ENCODE results near the gene CMC4. TPM values are rescaled to one million over a fixed set of nuclear protein-coding genes. Genes with fewer than 3 reads are reported as not detected.

The CMC4 gene
- total RNA-seq, 4 donors from 2014 or later: 13.0 to 32.1 (median 26.3) TPM

DNA sequence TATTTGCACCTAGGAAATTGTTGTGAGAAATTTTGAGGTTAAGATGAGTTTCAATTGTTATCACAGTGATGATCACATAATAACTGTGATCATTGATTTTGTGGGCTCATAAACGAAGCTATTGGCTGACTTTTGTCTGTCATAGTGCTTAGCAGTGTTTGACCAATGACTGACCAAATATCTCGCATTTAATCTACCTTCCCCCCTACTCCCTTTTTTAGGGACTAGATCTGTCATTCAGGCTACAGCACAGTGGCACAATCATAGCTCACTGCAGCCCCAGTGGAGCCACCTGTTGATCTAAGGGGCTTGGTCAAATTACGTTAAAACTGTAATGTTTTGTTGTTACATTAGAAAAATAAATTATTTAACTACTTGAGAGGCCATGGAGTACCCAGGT, 42.8 kb downstream of the CMC4 start:
- in situ Hi-C loops (cut with MboI; ENCODE audit: low sequenced_read_pairs in 4 of 4): no loop called here

DNA sequence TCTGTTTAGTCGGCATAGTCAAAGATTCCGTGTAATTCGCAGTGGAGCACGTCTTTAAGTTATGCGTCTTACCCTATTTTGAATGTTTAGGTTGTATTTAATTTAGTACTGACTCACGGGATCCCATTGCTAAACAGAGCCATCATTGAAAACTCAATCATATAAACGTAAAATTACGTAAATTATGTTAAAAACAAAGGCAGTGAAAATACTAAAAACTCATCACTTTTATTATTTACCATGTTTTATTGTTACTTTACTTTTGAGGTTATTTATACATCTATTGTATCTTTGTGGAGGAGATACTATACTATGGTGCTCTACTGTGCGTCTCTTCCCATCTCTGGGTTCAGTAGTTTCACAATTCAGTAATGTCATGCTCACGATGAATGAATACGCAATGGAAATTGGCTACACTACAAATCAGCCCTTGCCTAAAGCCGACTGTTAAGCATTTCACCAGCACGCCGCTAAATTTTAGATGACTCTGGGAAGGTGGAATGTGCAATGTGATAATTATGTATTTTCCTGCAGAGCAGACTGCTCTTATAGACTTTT, 43.3 kb downstream of the CMC4 start:
- no peaks in the 10 kb centered on the region for H3K27me3 ChIP-seq
- peaks cover 3 to 16% of the 10 kb centered on the region in 2 donors for H3K4me1 ChIP-seq
- TF ChIP-seq POLR2A (IDR thresholded peaks at IDR 0.05): peak; percentile 76 to 79
- TF ChIP-seq, protein P1, sequence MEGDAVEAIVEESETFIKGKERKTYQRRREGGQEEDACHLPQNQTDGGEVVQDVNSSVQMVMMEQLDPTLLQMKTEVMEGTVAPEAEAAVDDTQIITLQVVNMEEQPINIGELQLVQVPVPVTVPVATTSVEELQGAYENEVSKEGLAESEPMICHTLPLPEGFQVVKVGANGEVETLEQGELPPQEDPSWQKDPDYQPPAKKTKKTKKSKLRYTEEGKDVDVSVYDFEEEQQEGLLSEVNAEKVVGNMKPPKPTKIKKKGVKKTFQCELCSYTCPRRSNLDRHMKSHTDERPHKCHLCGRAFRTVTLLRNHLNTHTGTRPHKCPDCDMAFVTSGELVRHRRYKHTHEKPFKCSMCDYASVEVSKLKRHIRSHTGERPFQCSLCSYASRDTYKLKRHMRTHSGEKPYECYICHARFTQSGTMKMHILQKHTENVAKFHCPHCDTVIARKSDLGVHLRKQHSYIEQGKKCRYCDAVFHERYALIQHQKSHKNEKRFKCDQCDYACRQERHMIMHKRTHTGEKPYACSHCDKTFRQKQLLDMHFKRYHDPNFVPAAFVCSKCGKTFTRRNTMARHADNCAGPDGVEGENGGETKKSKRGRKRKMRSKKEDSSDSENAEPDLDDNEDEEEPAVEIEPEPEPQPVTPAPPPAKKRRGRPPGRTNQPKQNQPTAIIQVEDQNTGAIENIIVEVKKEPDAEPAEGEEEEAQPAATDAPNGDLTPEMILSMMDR (IDR thresholded peaks at IDR 0.05 in 4 of 5, conservative IDR thresholded peaks at IDR 0.05 in 1 of 5): no peak
- intact Hi-C loops (cut with DNase I; ENCODE audit: low total_unique reads): loop anchor here (2.0 to 5.0 kb wide), 4 partner anchors 21 to 45 kb away; partner anchors contain the start of genes BRCC3, CMC4 and MTCP1
- H3K27ac ChIP-seq: peak overlapping the region; percentile 88 to 98 (median 94)
- H3K4me3 ChIP-seq: peak overlapping the region; percentile 61 to 72 (median 64)
- DNase-seq (peak; percentile 15 to 36), ATAC-seq (peak; percentile 79 to 80)
- no peaks in the 10 kb centered on the region for H3K9me3 ChIP-seq
- no peaks in the 10 kb centered on the region for H3K36me3 ChIP-seq
- in situ Hi-C loops (cut with MboI; ENCODE audit: low sequenced_read_pairs in 4 of 4): no loop called here

More for the DNA sequence above, 42.8 kb downstream of the CMC4 start:
- Histone ChIP-seq H3K9me3 (no peaks in the 10 kb centered on the region), H3K27me3 (no peaks in the 10 kb centered on the region), H3K27ac (peak overlapping the region; percentile 88 to 98 (median 94)), H3K4me3 (peak overlapping the region; percentile 61 to 72 (median 64)), H3K4me1 (peaks cover 3 to 16% of the 10 kb centered on the region in 2 donors), H3K36me3 (no peaks in the 10 kb centered on the region)
- intact Hi-C loops (cut with DNase I; ENCODE audit: low total_unique reads): loop anchor here (5.0 kb wide), 2 partner anchors 44 to 46 kb away; partner anchors contain the start of genes BRCC3, CMC4 and MTCP1
- TF ChIP-seq, protein P1 (IDR thresholded peaks at IDR 0.05 in 4 of 5, conservative IDR thresholded peaks at IDR 0.05 in 1 of 5): no peak
- TF ChIP-seq POLR2A (IDR thresholded peaks at IDR 0.05): no peak
- DNase-seq (no peak), ATAC-seq (no peak)

DNA sequence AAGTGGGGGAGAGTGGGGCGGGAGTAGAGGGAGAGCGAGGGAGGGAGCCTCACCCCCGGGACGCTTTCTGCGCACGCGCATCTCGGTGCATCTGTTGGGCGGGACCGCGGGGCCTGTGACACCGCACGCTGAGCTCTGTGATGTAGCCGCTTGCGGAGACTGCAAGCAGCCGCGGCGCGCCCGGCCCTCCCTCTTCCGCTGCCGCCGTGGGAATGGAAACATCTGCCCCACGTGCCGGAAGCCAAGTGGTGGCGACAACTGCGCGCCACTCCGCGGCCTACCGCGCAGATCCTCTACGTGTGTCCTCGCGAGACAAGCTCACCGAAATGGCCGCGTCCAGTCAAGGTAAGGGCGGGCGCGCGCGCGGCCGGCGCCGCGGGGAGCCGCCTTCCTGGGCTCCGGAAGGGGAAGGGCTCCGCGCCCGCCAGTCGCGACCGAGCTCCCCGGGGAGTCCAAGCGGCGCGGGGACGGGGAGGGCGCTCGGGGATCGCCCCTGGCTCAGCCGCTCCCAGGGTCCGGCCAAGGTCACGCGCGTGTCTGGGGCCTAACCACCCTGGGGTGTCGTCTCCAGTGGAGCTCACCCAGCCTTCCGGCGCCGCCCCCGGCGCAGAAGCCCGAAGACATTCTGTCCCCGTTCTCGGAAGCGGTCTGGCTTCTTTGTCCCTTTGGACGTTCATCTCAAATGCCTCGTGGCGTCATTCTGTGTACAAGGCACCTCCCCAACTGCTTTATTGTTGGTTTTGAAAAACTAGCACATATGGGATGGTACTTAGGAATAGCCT, 44.0 kb downstream of the CMC4 start, which contains the start of gene FUNDC2:
Gene FUNDC2 (plus strand): TSS at position 118 of the 782 bp plus-strand sequence. CDS start 95 bp downstream, at position 213.
- TF ChIP-seq POLR2A (IDR thresholded peaks at IDR 0.05): peak; percentile 74
- TF ChIP-seq, protein P1 (IDR thresholded peaks at IDR 0.05 in 4 of 5, conservative IDR thresholded peaks at IDR 0.05 in 1 of 5): no peak
- intact Hi-C loops (cut with DNase I; ENCODE audit: low total_unique reads): loop anchor here (2.0 to 5.0 kb wide), 4 partner anchors 22 to 45 kb away; partner anchors contain the start of genes BRCC3, CMC4 and MTCP1
- DNase-seq: peak; percentile 89 to 95
- H3K27me3 ChIP-seq: no peaks in the 10 kb centered on the region
- peak within 1 kb of the TSS; percentile 61 to 72 (median 64) for H3K4me3 ChIP-seq
- peak; percentile 80 to 83 for ATAC-seq
- H3K36me3 ChIP-seq: no peaks in the 10 kb centered on the region
- H3K9me3 ChIP-seq: no peaks in the 10 kb centered on the region
- peak within 1 kb of the TSS; percentile 88 to 98 (median 94) for H3K27ac ChIP-seq
- in situ Hi-C loops (cut with MboI; ENCODE audit: low sequenced_read_pairs in 4 of 4): no loop called here
- peaks cover 3 to 16% of the 10 kb centered on the region in 2 donors for H3K4me1 ChIP-seq

DNA sequence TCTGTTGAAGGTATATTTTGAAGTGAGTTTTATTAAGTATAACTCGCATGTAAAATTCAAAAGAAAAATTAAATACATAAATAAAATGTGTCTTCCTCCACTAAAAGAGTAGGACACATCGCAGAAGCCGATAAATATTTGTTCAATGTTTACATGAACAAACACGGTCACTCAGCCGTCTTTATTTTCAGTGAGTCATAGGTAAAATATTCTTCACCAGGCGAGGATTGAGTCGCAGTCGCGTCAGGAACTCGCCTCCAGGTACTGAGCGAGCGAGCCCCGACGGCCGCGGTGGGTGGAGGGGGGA, 44.6 kb downstream of the CMC4 start:
- no peaks in the 10 kb centered on the region for H3K9me3 ChIP-seq
- no peaks in the 10 kb centered on the region for H3K27me3 ChIP-seq
- no peak for DNase-seq
- H3K4me3 ChIP-seq: peak overlapping the region; percentile 59 to 65 (median 62)
- peak overlapping the region; percentile 88 to 98 (median 94) for H3K27ac ChIP-seq
- no peak for ATAC-seq
- TF ChIP-seq, protein P1 (IDR thresholded peaks at IDR 0.05 in 4 of 5, conservative IDR thresholded peaks at IDR 0.05 in 1 of 5): no peak
- no peak for TF ChIP-seq POLR2A (IDR thresholded peaks at IDR 0.05)
- no peaks in the 10 kb centered on the region for H3K36me3 ChIP-seq
- intact Hi-C loops (cut with DNase I; ENCODE audit: low total_unique reads): loop anchor here (2.0 to 5.0 kb wide), 4 partner anchors 22 to 46 kb away; partner anchors contain the start of genes BRCC3, CMC4 and MTCP1
- in situ Hi-C loops (cut with MboI; ENCODE audit: low sequenced_read_pairs in 4 of 4): no loop called here
- H3K4me1 ChIP-seq: peaks cover 3 to 16% of the 10 kb centered on the region in 2 donors

Data from gastrocnemius medialis (tissue), 4 donors.